Activated T-cell treated with anti-CD3 and anti-CD28 coated beads, Interleukin-2, amount 50 U/mL, for 4 hours (primary cell): Measurements from ENCODE around the gene MYD88. TPM values are rescaled to one million over a fixed set of nuclear protein-coding genes. Genes with fewer than 3 reads are reported as not detected.
A peak's percentile ranks its signal among the peaks of the same experiment; 100 is the strongest.

Experiments used
- ATAC-seq, 2 donors: fragments of 200-7000 bp; cut with Tn5 transposase; one replicate each; pipeline ENCODE4 v1.10.0; 2021
- DNase-seq: peaks from one replicate; pipeline ENCODE4 v3.0.0-alpha.2; 2020
- H3K27me3 Mint-ChIP-seq: one replicate; pipeline ENCODE4 v1.8.0; 2021; ENCODE audit warnings: low read depth, mixed read lengths
- H3K36me3 Mint-ChIP-seq: one replicate; pipeline ENCODE4 v1.8.0; 2022; ENCODE audit warnings: mixed read lengths; ENCODE audit not compliant: insufficient read depth
- H3K4me1 Mint-ChIP-seq: one replicate; pipeline ENCODE4 v1.8.0; 2021; ENCODE audit warnings: low read depth, mixed read lengths
- H3K4me3 Mint-ChIP-seq: one replicate; pipeline ENCODE4 v1.8.0; 2021; ENCODE audit warnings: mild to moderate bottlenecking, moderate library complexity, mixed read lengths
- H3K9me3 Mint-ChIP-seq: one replicate; pipeline ENCODE4 v1.8.0; 2021; ENCODE audit warnings: mixed read lengths
- total RNA-seq, 3 donors: library from RNA; stranded (reverse); gene quantifications; one replicate each; pipeline ENCODE4 v1.2.1, GENCODE V29; 2021

The MYD88 gene
- total RNA-seq, 3 donors from 2014 or later = 35.7 to 45.1 (median 37.7) TPM

DNA sequence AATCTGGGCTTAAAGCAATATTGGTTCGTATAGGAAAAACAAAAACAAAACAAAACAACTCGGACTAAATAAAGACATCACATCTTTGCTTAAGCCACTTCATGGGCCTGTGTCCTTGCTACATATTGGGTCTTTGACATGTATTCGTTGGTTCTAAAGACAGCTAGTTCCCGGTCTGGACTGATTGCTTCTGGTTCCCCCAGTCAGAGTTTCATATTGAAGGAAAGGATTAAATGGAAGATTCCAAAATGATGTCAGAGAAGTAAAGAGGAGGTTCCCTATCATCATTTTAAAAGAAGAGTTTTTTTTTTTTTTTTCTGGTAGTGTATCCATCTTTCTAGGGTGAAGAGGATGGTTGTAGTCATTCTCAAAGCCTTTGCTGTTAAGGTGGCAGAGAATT lies 29.1 kb downstream of the MYD88 start:
- ATAC-seq = no peak
- no peak for DNase-seq
- Mint-ChIP-seq H3K4me1 (peaks cover 69% of the 10 kb centered on the region), H3K4me3 (peak overlapping the region; percentile 87), H3K9me3 (no peaks in the 10 kb centered on the region), H3K36me3 (peaks cover 9% of the 10 kb centered on the region), H3K27me3 (no peaks in the 10 kb centered on the region)

DNA sequence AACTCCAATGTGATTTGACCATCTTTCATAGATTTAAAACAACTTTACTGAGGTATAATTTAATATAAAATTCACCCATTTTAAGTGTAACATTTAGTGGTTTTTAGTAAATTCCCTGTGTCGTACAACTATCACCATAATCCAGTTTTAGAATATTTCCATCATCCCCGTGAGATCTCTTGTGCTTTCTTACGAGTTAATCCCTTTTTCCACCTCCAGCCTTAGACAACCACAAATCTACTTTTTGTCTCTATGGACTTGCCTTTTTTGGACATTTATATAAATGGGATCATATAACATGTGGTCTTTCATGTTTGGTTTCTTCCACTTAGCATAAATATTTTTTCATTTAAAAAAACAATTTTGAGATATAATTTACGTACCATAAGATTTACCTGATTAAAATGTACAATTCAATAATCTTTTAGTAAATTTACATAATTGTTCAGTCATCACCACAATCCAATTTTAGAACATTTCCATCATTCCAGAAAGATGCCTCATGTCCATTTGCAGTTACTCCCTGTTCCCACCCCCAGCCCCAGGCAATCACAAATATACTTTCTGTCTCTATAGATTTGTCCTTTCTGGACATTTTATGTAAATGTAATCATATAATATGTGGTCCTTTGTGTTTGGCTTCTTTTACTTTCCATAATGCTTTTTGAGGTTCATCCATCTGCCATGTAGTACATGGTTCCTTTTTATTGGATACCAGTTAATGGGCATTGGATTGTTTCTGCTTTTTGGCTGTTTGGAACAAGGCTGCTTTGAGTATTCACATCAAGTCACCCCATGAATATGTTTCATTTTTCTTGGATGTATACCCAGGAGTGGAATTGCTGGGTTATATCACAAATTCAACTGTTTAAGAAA lies 29.9 kb downstream of the MYD88 start:
- ATAC-seq (no peak), DNase-seq (no peak)
- Mint-ChIP-seq H3K4me3 (peak overlapping the region; percentile 52), H3K9me3 (no peaks in the 10 kb centered on the region), H3K4me1 (peaks cover 75% of the 10 kb centered on the region), H3K27me3 (no peaks in the 10 kb centered on the region), H3K36me3 (peaks cover 9% of the 10 kb centered on the region)

GRCh38 chr3:38169027-38169317 lies 30.5 kb downstream of the MYD88 start:
- Mint-ChIP-seq H3K36me3 (peaks cover 9% of the 10 kb centered on the region), H3K4me3 (peak overlapping the region; percentile 52)
- no peak for DNase-seq

GRCh38 chr3:38170722-38171121 lies 32.3 kb downstream of the MYD88 start:
- ATAC-seq (no peak), DNase-seq (no peak)
- H3K4me3 Mint-ChIP-seq = no peak overlapping the region
- no peaks in the 10 kb centered on the region for H3K27me3 Mint-ChIP-seq
- peaks cover 85% of the 10 kb centered on the region for H3K4me1 Mint-ChIP-seq
- peaks cover 11% of the 10 kb centered on the region for H3K36me3 Mint-ChIP-seq
- H3K9me3 Mint-ChIP-seq = no peaks in the 10 kb centered on the region

More at GRCh38 chr3:38169027-38169317, 30.5 kb downstream of the MYD88 start:
- peaks cover 81% of the 10 kb centered on the region for H3K4me1 Mint-ChIP-seq
- ATAC-seq = no peak
- no peaks in the 10 kb centered on the region for H3K9me3 Mint-ChIP-seq
- no peaks in the 10 kb centered on the region for H3K27me3 Mint-ChIP-seq

DNA sequence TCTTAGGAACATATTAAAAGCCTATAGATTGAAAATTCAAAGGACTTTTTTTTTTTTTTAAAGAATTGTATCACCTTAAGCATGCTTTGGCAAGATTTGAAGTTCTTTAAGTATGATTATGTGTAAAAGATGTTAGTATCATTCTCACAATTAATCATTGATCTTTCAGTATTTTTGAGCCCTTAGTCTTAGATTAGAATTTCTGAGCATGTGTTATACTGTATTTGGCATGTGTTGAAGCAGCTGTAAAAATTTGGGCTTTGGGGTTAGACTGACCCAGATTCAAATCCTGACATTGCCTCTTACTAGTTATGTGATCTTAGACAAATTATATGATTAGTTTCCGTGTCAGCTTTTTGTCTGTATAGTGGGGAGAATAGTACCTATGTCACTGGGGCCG lies 33.2 kb downstream of the MYD88 start:
- peaks cover 81% of the 10 kb centered on the region for H3K4me1 Mint-ChIP-seq
- H3K27me3 Mint-ChIP-seq = no peaks in the 10 kb centered on the region
- peaks cover 11% of the 10 kb centered on the region for H3K36me3 Mint-ChIP-seq
- no peak for DNase-seq
- no peak overlapping the region for H3K4me3 Mint-ChIP-seq
- H3K9me3 Mint-ChIP-seq = no peaks in the 10 kb centered on the region
- peak; percentile 20 to 28 for ATAC-seq

DNA sequence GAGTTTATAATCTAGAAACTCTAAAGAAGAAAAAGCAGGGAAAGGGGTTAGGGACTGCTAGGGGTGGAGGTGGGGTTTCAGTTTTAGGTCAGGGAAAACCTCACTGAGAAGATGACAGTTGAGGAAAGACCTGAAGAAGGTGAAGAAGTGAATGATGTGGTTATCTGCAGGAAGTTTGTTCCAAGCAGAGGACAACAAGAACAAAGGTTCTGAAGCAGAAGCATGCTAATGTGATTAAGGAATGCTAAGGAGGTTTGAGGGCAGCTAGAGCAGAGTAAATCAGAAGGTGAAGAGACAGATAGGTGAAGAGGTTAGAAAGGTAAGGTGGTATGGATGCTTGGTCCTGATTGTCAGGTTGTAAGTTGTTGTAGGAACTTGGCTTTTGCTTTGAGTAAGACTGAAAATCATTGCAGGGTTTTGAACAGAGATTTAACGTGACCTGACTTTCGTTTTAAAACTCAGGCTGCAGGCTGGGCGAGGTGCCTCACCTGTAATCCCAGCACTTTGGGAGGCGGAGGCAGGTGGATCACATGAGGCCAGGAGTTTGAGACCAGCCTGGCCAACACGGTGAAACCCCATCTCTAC lies 35.5 kb downstream of the MYD88 start:
- DNase-seq (no peak), ATAC-seq (peak; percentile 16 to 17)
- peak overlapping the region; percentile 6 for H3K4me3 Mint-ChIP-seq
- peaks cover 65% of the 10 kb centered on the region for H3K4me1 Mint-ChIP-seq
- peaks cover 2% of the 10 kb centered on the region for H3K36me3 Mint-ChIP-seq
- H3K27me3 Mint-ChIP-seq = no peaks in the 10 kb centered on the region
- no peaks in the 10 kb centered on the region for H3K9me3 Mint-ChIP-seq

DNA sequence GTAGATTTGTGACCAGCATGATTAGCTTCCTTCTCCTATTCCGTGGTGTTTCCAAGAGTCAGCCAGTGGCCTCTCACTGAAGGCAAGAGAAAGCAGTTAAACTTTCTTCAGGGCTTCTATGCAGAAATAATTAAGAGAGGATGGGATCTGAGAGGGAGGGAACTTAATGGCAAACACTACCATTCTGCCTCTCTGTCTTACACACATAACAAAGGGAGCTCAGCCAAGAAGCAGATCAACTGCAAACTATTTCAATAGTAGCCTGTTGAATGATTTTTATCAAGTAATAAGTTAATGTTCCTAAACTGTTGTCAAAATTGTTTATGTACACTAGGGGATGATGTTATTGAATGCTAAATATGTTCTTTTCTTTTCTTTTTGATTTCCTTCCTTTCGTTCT lies 38.7 kb downstream of the MYD88 start:
- DNase-seq = no peak
- no peak for ATAC-seq
- Mint-ChIP-seq H3K27me3 (no peaks in the 10 kb centered on the region), H3K4me3 (no peak overlapping the region), H3K36me3 (peaks cover 7% of the 10 kb centered on the region), H3K4me1 (peaks cover 51% of the 10 kb centered on the region), H3K9me3 (no peaks in the 10 kb centered on the region)

DNA sequence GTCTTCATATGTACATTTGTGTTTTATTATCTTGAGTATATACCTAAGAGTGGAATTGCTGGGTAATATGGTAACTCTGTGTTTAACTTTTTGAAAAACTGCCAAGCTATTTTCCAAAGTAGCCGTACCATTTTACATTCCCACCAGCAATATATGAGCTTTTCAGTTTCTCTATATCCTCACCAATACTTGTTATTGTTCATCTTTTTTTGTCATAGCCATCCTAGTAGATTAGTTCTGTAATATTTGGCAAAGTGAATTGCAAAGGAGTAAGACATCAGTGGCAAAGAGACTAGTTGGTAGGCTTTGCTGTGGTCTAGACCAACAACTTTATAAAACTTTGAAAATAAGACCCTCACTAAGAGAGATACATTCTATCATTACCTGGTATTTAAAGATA lies 48.3 kb downstream of the MYD88 start:
- H3K36me3 Mint-ChIP-seq = peaks cover 23% of the 10 kb centered on the region
- DNase-seq (no peak), ATAC-seq (no peak)
- H3K27me3 Mint-ChIP-seq = no peaks in the 10 kb centered on the region
- H3K4me3 Mint-ChIP-seq = no peak overlapping the region
- H3K9me3 Mint-ChIP-seq = no peaks in the 10 kb centered on the region
- H3K4me1 Mint-ChIP-seq = peaks cover 7% of the 10 kb centered on the region

DNA sequence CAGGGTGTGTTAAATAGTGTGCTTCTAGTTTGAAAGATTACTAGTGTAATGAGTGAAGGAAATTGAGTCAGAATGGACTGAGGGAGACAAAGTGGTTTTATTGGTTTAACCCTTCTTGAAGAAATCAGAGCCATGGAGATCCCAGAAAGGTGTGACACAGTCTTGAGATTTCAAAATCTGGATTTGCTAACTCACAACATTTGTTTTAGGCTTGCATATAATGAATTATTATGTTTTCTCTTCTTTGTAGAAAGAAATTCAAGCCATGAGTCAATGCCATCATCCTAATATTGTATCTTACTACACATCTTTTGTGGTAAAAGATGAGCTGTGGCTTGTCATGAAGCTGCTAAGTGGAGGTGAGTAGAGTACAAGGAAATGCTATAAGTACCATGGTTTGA lies 52.0 kb downstream of the MYD88 start:
- H3K36me3 Mint-ChIP-seq = peaks cover 28% of the 10 kb centered on the region
- peak; percentile 30 to 35 for ATAC-seq
- peaks cover 5% of the 10 kb centered on the region for H3K4me1 Mint-ChIP-seq
- no peak for DNase-seq
- no peaks in the 10 kb centered on the region for H3K27me3 Mint-ChIP-seq
- no peaks in the 10 kb centered on the region for H3K9me3 Mint-ChIP-seq
- H3K4me3 Mint-ChIP-seq = no peak overlapping the region

Other genes with a start within 250 kb of the MYD88 start
- 10 to 100 TPM; 15.0 to 16.8 (median 16.6) TPM for gene VILL, start 147.9 kb upstream of the MYD88 start, total RNA-seq
- gene PLCD1, start 109.0 kb upstream of the MYD88 start, total RNA-seq = 1 to 10 TPM; 1.8 to 3.4 (median 1.9) TPM
- under 1 TPM; 0.05 to 0.16 (median 0.08) TPM for gene DLEC1, start 99.5 kb upstream of the MYD88 start, total RNA-seq
- 10 to 100 TPM; 49.6 to 62.0 (median 60.0) TPM for gene ACAA1, start 1.5 kb upstream of the MYD88 start, total RNA-seq
- gene OXSR1, start 26.9 kb downstream of the MYD88 start, total RNA-seq = 10 to 100 TPM; 45.3 to 47.4 (median 45.5) TPM
- under 1 TPM; 0.27 to 0.53 (median 0.29) TPM for gene SLC22A13, start 127.2 kb downstream of the MYD88 start, total RNA-seq
- not detected for gene SLC22A14, start 143.6 kb downstream of the MYD88 start, total RNA-seq
- 1 to 10 TPM; 4.2 to 6.4 (median 5.9) TPM for gene XYLB, start 208.1 kb downstream of the MYD88 start, total RNA-seq